T-helper 2 cell treated with Interferon-gamma antibody and Interleukin-4, amounts not matched to agents 5 μg/mL and 100 μg/mL, for 36 hours (primary cell): ENCODE data around the gene NPAS3.

Source experiments
- DNase-seq: peaks from one replicate; pipeline ENCODE4 v3.0.0; 2021; ENCODE audit warnings: low spot score
- H3K27ac Mint-ChIP-seq: one replicate; pipeline ENCODE4 v1.8.0; 2021; ENCODE audit warnings: mild to moderate bottlenecking, mixed read lengths
- H3K27me3 Mint-ChIP-seq: one replicate; pipeline ENCODE4 v1.8.0; 2021; ENCODE audit warnings: low read depth, mixed read lengths
- H3K36me3 Mint-ChIP-seq: one replicate; pipeline ENCODE4 v1.8.0; 2021; ENCODE audit warnings: low read depth, mixed read lengths
- H3K4me1 Mint-ChIP-seq: one replicate; pipeline ENCODE4 v1.8.0; 2021; ENCODE audit warnings: low read depth, mixed read lengths
- H3K4me3 Mint-ChIP-seq: one replicate; pipeline ENCODE4 v1.8.0; 2022; ENCODE audit warnings: mild to moderate bottlenecking, moderate library complexity, mixed read lengths
- H3K9me3 Mint-ChIP-seq: one replicate; pipeline ENCODE4 v1.8.0; 2021; ENCODE audit warnings: mixed read lengths

The NPAS3 gene

GRCh38 chr14:33307691-33308251 lies 369.1 kb downstream of the NPAS3 start:
- Mint-ChIP-seq H3K9me3 (no peaks in the 10 kb centered on the region), H3K27me3 (no peaks in the 10 kb centered on the region), H3K4me1 (no peaks in the 10 kb centered on the region), H3K4me3 (no peak overlapping the region), H3K27ac (no peak overlapping the region), H3K36me3 (no peaks in the 10 kb centered on the region)
- DNase-seq, result no peak

- Mint-ChIP-seq H3K27ac (no peak overlapping the region), H3K9me3 (no peaks in the 10 kb centered on the region), H3K4me3 (no peak overlapping the region), H3K27me3 (no peaks in the 10 kb centered on the region), H3K4me1 (no peaks in the 10 kb centered on the region), H3K36me3 (no peaks in the 10 kb centered on the region)
- DNase-seq, result no peak
These were observed 370.4 kb downstream of the NPAS3 start for GRCh38 chr14:33309106-33309505.

- Mint-ChIP-seq H3K36me3 (no peaks in the 10 kb centered on the region), H3K4me3 (no peak overlapping the region), H3K27me3 (no peaks in the 10 kb centered on the region), H3K4me1 (no peaks in the 10 kb centered on the region), H3K9me3 (no peaks in the 10 kb centered on the region), H3K27ac (no peak overlapping the region)
- DNase-seq, result no peak
These were observed 376.5 kb downstream of the NPAS3 start for GRCh38 chr14:33315217-33315616.

GRCh38 chr14:33315721-33316120 lies 377.0 kb downstream of the NPAS3 start:
- Mint-ChIP-seq H3K9me3 (no peaks in the 10 kb centered on the region), H3K36me3 (no peaks in the 10 kb centered on the region), H3K4me1 (no peaks in the 10 kb centered on the region), H3K27me3 (no peaks in the 10 kb centered on the region), H3K4me3 (no peak overlapping the region), H3K27ac (no peak overlapping the region)
- DNase-seq, result no peak

- Mint-ChIP-seq H3K9me3 (no peaks in the 10 kb centered on the region), H3K4me3 (no peak overlapping the region), H3K27ac (no peak overlapping the region), H3K36me3 (no peaks in the 10 kb centered on the region), H3K27me3 (no peaks in the 10 kb centered on the region), H3K4me1 (no peaks in the 10 kb centered on the region)
- no peak for DNase-seq
These were observed 379.0 kb downstream of the NPAS3 start for GRCh38 chr14:33317675-33318074.

- Mint-ChIP-seq H3K4me3 (no peak overlapping the region), H3K27ac (no peak overlapping the region)
These were observed 385.3 kb downstream of the NPAS3 start for GRCh38 chr14:33323979-33324378.

GRCh38 chr14:33331176-33331949 lies 392.7 kb downstream of the NPAS3 start:
- no peak overlapping the region for H3K4me3 Mint-ChIP-seq
- DNase-seq, result no peak
- H3K27me3 Mint-ChIP-seq, result no peaks in the 10 kb centered on the region
- no peaks in the 10 kb centered on the region for H3K36me3 Mint-ChIP-seq
- no peaks in the 10 kb centered on the region for H3K4me1 Mint-ChIP-seq
- H3K27ac Mint-ChIP-seq, result no peak overlapping the region
- H3K9me3 Mint-ChIP-seq, result no peaks in the 10 kb centered on the region

More at GRCh38 chr14:33323979-33324378, 385.3 kb downstream of the NPAS3 start:
- H3K27me3 Mint-ChIP-seq, result no peaks in the 10 kb centered on the region
- no peaks in the 10 kb centered on the region for H3K36me3 Mint-ChIP-seq
- no peaks in the 10 kb centered on the region for H3K9me3 Mint-ChIP-seq
- no peaks in the 10 kb centered on the region for H3K4me1 Mint-ChIP-seq
- no peak for DNase-seq

- no peak overlapping the region for H3K27ac Mint-ChIP-seq
- H3K4me3 Mint-ChIP-seq, result no peak overlapping the region
- H3K27me3 Mint-ChIP-seq, result no peaks in the 10 kb centered on the region
- no peak for DNase-seq
- H3K9me3 Mint-ChIP-seq, result peaks cover 4% of the 10 kb centered on the region
- H3K36me3 Mint-ChIP-seq, result no peaks in the 10 kb centered on the region
- no peaks in the 10 kb centered on the region for H3K4me1 Mint-ChIP-seq
These were observed 393.8 kb downstream of the NPAS3 start for GRCh38 chr14:33332497-33332896.

- H3K4me1 Mint-ChIP-seq, result no peaks in the 10 kb centered on the region
- H3K36me3 Mint-ChIP-seq, result no peaks in the 10 kb centered on the region
- no peak overlapping the region for H3K4me3 Mint-ChIP-seq
- H3K27ac Mint-ChIP-seq, result no peak overlapping the region
- H3K9me3 Mint-ChIP-seq, result peaks cover 8% of the 10 kb centered on the region
- no peak for DNase-seq
- no peaks in the 10 kb centered on the region for H3K27me3 Mint-ChIP-seq
These were observed 396.7 kb downstream of the NPAS3 start for GRCh38 chr14:33335366-33335765.

- H3K4me1 Mint-ChIP-seq, result no peaks in the 10 kb centered on the region
- peaks cover 10% of the 10 kb centered on the region for H3K9me3 Mint-ChIP-seq
- DNase-seq, result no peak
- no peak overlapping the region for H3K4me3 Mint-ChIP-seq
- no peak overlapping the region for H3K27ac Mint-ChIP-seq
- no peaks in the 10 kb centered on the region for H3K27me3 Mint-ChIP-seq
- no peaks in the 10 kb centered on the region for H3K36me3 Mint-ChIP-seq
These were observed 403.8 kb downstream of the NPAS3 start for GRCh38 chr14:33342299-33342974.

GRCh38 chr14:33343016-33343415 lies 404.3 kb downstream of the NPAS3 start:
- Mint-ChIP-seq H3K9me3 (peaks cover 10% of the 10 kb centered on the region), H3K36me3 (no peaks in the 10 kb centered on the region), H3K4me3 (no peak overlapping the region), H3K4me1 (no peaks in the 10 kb centered on the region), H3K27ac (no peak overlapping the region), H3K27me3 (no peaks in the 10 kb centered on the region)
- no peak for DNase-seq

GRCh38 chr14:33347796-33348195 lies 409.1 kb downstream of the NPAS3 start:
- no peaks in the 10 kb centered on the region for H3K36me3 Mint-ChIP-seq
- DNase-seq, result no peak
- no peaks in the 10 kb centered on the region for H3K27me3 Mint-ChIP-seq
- peaks cover 9% of the 10 kb centered on the region for H3K9me3 Mint-ChIP-seq
- no peaks in the 10 kb centered on the region for H3K4me1 Mint-ChIP-seq
- H3K27ac Mint-ChIP-seq, result no peak overlapping the region
- H3K4me3 Mint-ChIP-seq, result no peak overlapping the region

GRCh38 chr14:33348510-33348909 lies 409.8 kb downstream of the NPAS3 start:
- no peak for DNase-seq

GRCh38 chr14:33349871-33350270 lies 411.2 kb downstream of the NPAS3 start:
- H3K4me3 Mint-ChIP-seq, result no peak overlapping the region
- no peaks in the 10 kb centered on the region for H3K27me3 Mint-ChIP-seq
- no peak overlapping the region for H3K27ac Mint-ChIP-seq
- peaks cover 9% of the 10 kb centered on the region for H3K9me3 Mint-ChIP-seq
- no peaks in the 10 kb centered on the region for H3K36me3 Mint-ChIP-seq
- no peak for DNase-seq
- no peaks in the 10 kb centered on the region for H3K4me1 Mint-ChIP-seq

More at GRCh38 chr14:33348510-33348909, 409.8 kb downstream of the NPAS3 start:
- no peak overlapping the region for H3K27ac Mint-ChIP-seq
- H3K9me3 Mint-ChIP-seq, result peaks cover 9% of the 10 kb centered on the region
- no peaks in the 10 kb centered on the region for H3K36me3 Mint-ChIP-seq
- no peak overlapping the region for H3K4me3 Mint-ChIP-seq
- no peaks in the 10 kb centered on the region for H3K4me1 Mint-ChIP-seq
- H3K27me3 Mint-ChIP-seq, result no peaks in the 10 kb centered on the region
